Tibial artery (tissue), 4 donors: Measurements from ENCODE around the gene SPTA1.

Experiments
- DNase-seq, 2 donors: peaks; one replicate each; pipeline ENCODE4 v3.0.0-alpha.2; 2019
- H3K27ac ChIP-seq, 2 donors: fragments of 200-600 bp; sonication (generic) in 1 of 2; 1 replicate in 1 of 2; 2 replicates in 1 of 2; pipeline ENCODE4 v1.5.1; 2018 to 2019; ENCODE audit warnings: mild to moderate bottlenecking in 1 of 2
- H3K27me3 ChIP-seq, 2 donors: fragments of 200-600 bp; sonication (generic) in 1 of 2; one replicate each; pipeline versions ENCODE4 v1.5.1 to v1.6.0; 2016 to 2019
- H3K36me3 ChIP-seq, 3 donors: fragments of 200-600 bp; sonication (generic) in 2 of 3; one replicate each; pipeline ENCODE4 v1.5.1; 2016 to 2019; ENCODE audit warnings: mild to moderate bottlenecking in 2 of 3
- H3K4me1 ChIP-seq, 4 donors: fragments of 200-600 bp; sonication (generic) in 2 of 4; 1 replicate in 3 of 4; 2 replicates in 1 of 4; pipeline ENCODE4 v1.5.1; 2016 to 2019
- H3K4me3 ChIP-seq, 2 donors: fragments of 200-600 bp; sonication (generic) in 1 of 2; 1 replicate in 1 of 2; 2 replicates in 1 of 2; pipeline ENCODE4 v1.5.1; 2018 to 2019; ENCODE audit warnings: mild to moderate bottlenecking in 2 of 2
- H3K9me3 ChIP-seq, 3 donors: fragments of 200-600 bp; sonication (generic) in 1 of 3; one replicate each; pipeline ENCODE4 v1.5.1; 2016 to 2019
- CTCF ChIP-seq, 2 experiments: fragments of 200-600 bp in 1 of 2; fragments of 450-650 bp in 1 of 2; IDR thresholded peaks; one replicate each; pipeline ENCODE4 v1.5.1; 2017 to 2019; ENCODE audit warnings: antibody characterized with exemption in 2 of 2, mild to moderate bottlenecking in 1 of 2, moderate library complexity in 1 of 2
- intact Hi-C: fragments of 100-400 bp; cut with DNase I; formaldehyde crosslinking; loops from one replicate; pipeline ENCODE4 v1.15.0; 2023; ENCODE audit warnings: low total_unique reads

The SPTA1 gene

GRCh38 chr1:158728510-158729225 lies 42.2 kb upstream of the SPTA1 start:
- intact Hi-C loops: no loop called here
- DNase-seq: no peak
- Histone ChIP-seq H3K27me3 (no peaks in the 10 kb centered on the region), H3K36me3 (no peaks in the 10 kb centered on the region), H3K4me1 (peaks cover 0 to 11% (median 0%) of the 10 kb centered on the region in 4 donors), H3K9me3 (no peaks in the 10 kb centered on the region), H3K27ac (no peak overlapping the region), H3K4me3 (no peak overlapping the region)
- no peak for TF ChIP-seq CTCF (IDR thresholded peaks at IDR 0.05)

GRCh38 chr1:158724442-158724841 lies 37.9 kb upstream of the SPTA1 start:
- no peak overlapping the region for H3K4me3 ChIP-seq
- H3K36me3 ChIP-seq: no peaks in the 10 kb centered on the region
- no peak for DNase-seq
- intact Hi-C loops: no loop called here
- no peaks in the 10 kb centered on the region for H3K4me1 ChIP-seq
- no peaks in the 10 kb centered on the region for H3K9me3 ChIP-seq
- TF ChIP-seq CTCF (IDR thresholded peaks at IDR 0.05): no peak
- no peak overlapping the region for H3K27ac ChIP-seq
- H3K27me3 ChIP-seq: no peaks in the 10 kb centered on the region

GRCh38 chr1:158720620-158721019 lies 34.1 kb upstream of the SPTA1 start, which contains the start of gene OR6K3:
Gene OR6K3, minus strand, starts transcription at chr1:158720720. Its CDS starts 2,605 bp downstream, at chr1:158718115.
- Histone ChIP-seq H3K9me3 (no peaks in the 10 kb centered on the region), H3K36me3 (no peaks in the 10 kb centered on the region), H3K4me1 (no peaks in the 10 kb centered on the region), H3K27ac (no peak within 1 kb of the TSS), H3K4me3 (no peak within 1 kb of the TSS), H3K27me3 (no peaks in the 10 kb centered on the region)
- intact Hi-C loops: no loop called here
- no peak for TF ChIP-seq CTCF (IDR thresholded peaks at IDR 0.05)
- no peak for DNase-seq

GRCh38 chr1:158719664-158720063 lies 33.1 kb upstream of the SPTA1 start:
- intact Hi-C loops: no loop called here

GRCh38 chr1:158717344-158717743 lies 30.8 kb upstream of the SPTA1 start:
- H3K4me3 ChIP-seq: no peak overlapping the region
- intact Hi-C loops: no loop called here
- H3K27me3 ChIP-seq: no peaks in the 10 kb centered on the region
- no peaks in the 10 kb centered on the region for H3K36me3 ChIP-seq
- H3K9me3 ChIP-seq: no peaks in the 10 kb centered on the region
- no peak for TF ChIP-seq CTCF (IDR thresholded peaks at IDR 0.05)
- H3K4me1 ChIP-seq: no peaks in the 10 kb centered on the region
- no peak overlapping the region for H3K27ac ChIP-seq
- DNase-seq: no peak

More at GRCh38 chr1:158719664-158720063, 33.1 kb upstream of the SPTA1 start:
- no peak for DNase-seq
- H3K27me3 ChIP-seq: no peaks in the 10 kb centered on the region
- no peak overlapping the region for H3K4me3 ChIP-seq
- no peak for TF ChIP-seq CTCF (IDR thresholded peaks at IDR 0.05)
- no peaks in the 10 kb centered on the region for H3K4me1 ChIP-seq
- H3K9me3 ChIP-seq: no peaks in the 10 kb centered on the region
- H3K27ac ChIP-seq: no peak overlapping the region
- H3K36me3 ChIP-seq: no peaks in the 10 kb centered on the region
